Chondrocyte (in vitro differentiated cells): ENCODE data around the gene NDUFA7. TPM values are rescaled to one million over a fixed set of nuclear protein-coding genes. Genes with fewer than 3 reads are reported as not detected.
A peak's percentile ranks its signal among the peaks of the same experiment; 100 is the strongest.
"Not testable (repeated sequence)": the region's sequence is repeated elsewhere in the genome, so short reads cannot be mapped to it uniquely, and the experiment has no call there.

Experiments
- DNase-seq: peaks from one replicate; pipeline ENCODE4 v3.0.0; 2021; ENCODE audit warnings: mixed read lengths, low spot score
- H3K27ac Mint-ChIP-seq: one replicate; pipeline ENCODE4 v1.8.0; 2021; ENCODE audit warnings: mild to moderate bottlenecking, moderate library complexity, mixed read lengths; ENCODE audit not compliant: unreplicated experiment
- H3K27me3 Mint-ChIP-seq: 2 replicates; pipeline ENCODE4 v1.8.0; 2021; ENCODE audit warnings: low read depth, mixed read lengths
- H3K36me3 Mint-ChIP-seq: 2 replicates; pipeline ENCODE4 v1.8.0; 2021; ENCODE audit warnings: low read depth, mixed read lengths
- H3K4me1 Mint-ChIP-seq: 2 replicates; pipeline ENCODE4 v1.8.0; 2021; ENCODE audit warnings: low read depth, mild to moderate bottlenecking, mixed read lengths
- H3K4me3 Mint-ChIP-seq: one replicate; pipeline ENCODE4 v1.8.0; 2021; ENCODE audit warnings: mild to moderate bottlenecking, moderate library complexity, mixed read lengths; ENCODE audit not compliant: unreplicated experiment
- H3K9me3 Mint-ChIP-seq: 2 replicates; pipeline ENCODE4 v1.8.0; 2021; ENCODE audit warnings: low read depth, mixed read lengths
- total RNA-seq: library from RNA; stranded (reverse); gene quantifications from 3 replicates; pipeline ENCODE4 v1.2.1, GENCODE V29; 2021
- TF ChIP-seq, protein P1 (sequence below): fragments of 200-600 bp; sonication (generic); IDR thresholded peaks from 2 replicates; pipeline ENCODE4 v1.5.0; 2021; ENCODE audit warnings: antibody characterized with exemption, mild to moderate bottlenecking, moderate library complexity

The NDUFA7 gene
- total RNA-seq, 1 donor from 2014 or later, result 26.6 TPM

DNA sequence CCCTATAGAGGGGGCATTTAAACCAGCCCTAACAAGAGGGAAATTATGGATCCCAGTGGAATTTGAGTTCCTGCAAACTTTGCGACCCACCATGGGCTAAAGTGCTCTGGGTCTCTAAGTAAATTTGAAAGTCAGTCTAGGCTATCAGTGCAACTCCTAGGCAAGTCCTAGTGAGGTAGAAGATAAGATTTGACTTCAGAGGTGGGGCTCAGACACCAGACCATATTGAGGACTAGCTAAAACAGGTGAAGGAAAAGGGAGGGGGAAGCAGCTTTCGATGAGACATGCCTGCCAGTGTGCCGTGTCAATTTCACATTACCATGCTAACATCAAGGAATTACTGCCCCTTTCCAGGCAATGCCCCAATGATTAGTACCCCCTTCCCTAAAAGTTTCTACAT lies 51.5 kb downstream of the NDUFA7 start:
- H3K27ac Mint-ChIP-seq, result no peak overlapping the region
- TF ChIP-seq, protein P1, sequence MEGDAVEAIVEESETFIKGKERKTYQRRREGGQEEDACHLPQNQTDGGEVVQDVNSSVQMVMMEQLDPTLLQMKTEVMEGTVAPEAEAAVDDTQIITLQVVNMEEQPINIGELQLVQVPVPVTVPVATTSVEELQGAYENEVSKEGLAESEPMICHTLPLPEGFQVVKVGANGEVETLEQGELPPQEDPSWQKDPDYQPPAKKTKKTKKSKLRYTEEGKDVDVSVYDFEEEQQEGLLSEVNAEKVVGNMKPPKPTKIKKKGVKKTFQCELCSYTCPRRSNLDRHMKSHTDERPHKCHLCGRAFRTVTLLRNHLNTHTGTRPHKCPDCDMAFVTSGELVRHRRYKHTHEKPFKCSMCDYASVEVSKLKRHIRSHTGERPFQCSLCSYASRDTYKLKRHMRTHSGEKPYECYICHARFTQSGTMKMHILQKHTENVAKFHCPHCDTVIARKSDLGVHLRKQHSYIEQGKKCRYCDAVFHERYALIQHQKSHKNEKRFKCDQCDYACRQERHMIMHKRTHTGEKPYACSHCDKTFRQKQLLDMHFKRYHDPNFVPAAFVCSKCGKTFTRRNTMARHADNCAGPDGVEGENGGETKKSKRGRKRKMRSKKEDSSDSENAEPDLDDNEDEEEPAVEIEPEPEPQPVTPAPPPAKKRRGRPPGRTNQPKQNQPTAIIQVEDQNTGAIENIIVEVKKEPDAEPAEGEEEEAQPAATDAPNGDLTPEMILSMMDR, result no peak
- H3K27me3 Mint-ChIP-seq, result no peaks in the 10 kb centered on the region
- peaks cover 13% of the 10 kb centered on the region for H3K4me1 Mint-ChIP-seq
- no peaks in the 10 kb centered on the region for H3K9me3 Mint-ChIP-seq
- H3K36me3 Mint-ChIP-seq, result no peaks in the 10 kb centered on the region
- no peak overlapping the region for H3K4me3 Mint-ChIP-seq
- no peak for DNase-seq

DNA sequence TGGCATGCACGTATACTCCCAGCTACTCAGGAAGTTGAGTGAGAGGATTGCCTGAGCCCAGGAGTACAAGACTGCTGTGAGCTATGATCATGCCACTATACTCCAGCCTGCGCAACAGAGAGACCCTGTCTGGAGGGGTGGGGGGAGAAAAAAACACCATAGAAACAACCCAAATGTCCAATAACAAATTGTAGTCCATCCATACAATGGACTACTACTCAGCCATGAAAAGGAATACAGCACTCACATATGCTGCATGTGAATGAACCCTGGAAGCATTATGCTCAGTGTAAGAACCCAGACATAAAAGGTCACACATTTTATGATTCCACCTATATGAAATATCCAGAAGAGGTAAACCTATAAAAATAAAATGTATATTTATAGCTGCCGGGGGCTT lies 55.3 kb downstream of the NDUFA7 start:
- TF ChIP-seq, protein P1, result no peak
- no peak for DNase-seq

DNA sequence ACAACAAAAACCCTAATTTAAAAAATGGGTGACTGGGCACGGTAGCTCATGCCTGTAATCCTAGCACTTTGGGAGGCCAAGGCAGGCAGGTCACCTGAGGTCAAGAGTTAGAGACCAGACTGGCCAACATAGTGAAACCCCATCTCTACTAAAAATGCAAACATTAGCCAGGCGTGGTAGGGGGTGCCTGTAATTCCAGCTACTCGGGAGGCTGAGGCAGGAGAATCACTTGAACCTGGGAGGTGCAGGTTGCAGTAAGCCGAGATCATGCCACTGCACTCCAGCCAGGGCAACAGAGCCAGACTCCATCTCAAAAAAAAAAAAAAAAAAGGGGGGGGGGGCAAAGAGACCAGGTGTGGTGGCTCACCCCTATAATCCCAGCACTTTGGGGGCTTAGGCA lies 56.9 kb downstream of the NDUFA7 start:
- H3K36me3 Mint-ChIP-seq, H3K27me3 Mint-ChIP-seq, H3K4me1 Mint-ChIP-seq, H3K9me3 Mint-ChIP-seq, DNase-seq, H3K27ac Mint-ChIP-seq, H3K4me3 Mint-ChIP-seq: not testable (repeated sequence)

More for the DNA sequence above, 55.3 kb downstream of the NDUFA7 start:
- H3K27ac Mint-ChIP-seq, result no peak overlapping the region
- H3K27me3 Mint-ChIP-seq, result no peaks in the 10 kb centered on the region
- H3K4me1 Mint-ChIP-seq, result peaks cover 13% of the 10 kb centered on the region
- no peaks in the 10 kb centered on the region for H3K9me3 Mint-ChIP-seq
- H3K36me3 Mint-ChIP-seq, result no peaks in the 10 kb centered on the region
- no peak overlapping the region for H3K4me3 Mint-ChIP-seq

DNA sequence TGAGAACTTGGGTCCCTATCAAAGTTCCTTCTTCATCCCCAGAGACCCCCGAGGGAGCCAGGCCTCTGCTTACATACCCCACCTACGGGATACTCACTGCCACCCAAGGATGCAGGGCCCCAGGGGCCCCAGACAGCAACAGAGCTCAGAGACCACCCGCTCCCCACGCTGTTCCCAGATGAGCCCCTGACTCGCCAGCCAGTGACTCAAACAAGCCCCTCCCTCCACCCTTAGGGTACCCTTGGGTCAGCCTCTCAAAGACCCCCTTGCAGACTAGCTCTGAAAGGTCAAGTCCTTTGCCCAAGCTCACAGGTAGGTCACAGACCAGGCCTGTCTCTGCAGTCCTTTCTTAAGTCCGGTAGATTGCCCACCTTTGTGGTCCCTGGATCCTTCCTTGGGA lies 58.7 kb downstream of the NDUFA7 start:
- H3K4me1 Mint-ChIP-seq, result no peaks in the 10 kb centered on the region
- peaks cover 8% of the 10 kb centered on the region for H3K36me3 Mint-ChIP-seq
- H3K27ac Mint-ChIP-seq, result no peak overlapping the region
- DNase-seq, result peak; percentile 75
- no peaks in the 10 kb centered on the region for H3K9me3 Mint-ChIP-seq
- H3K27me3 Mint-ChIP-seq, result no peaks in the 10 kb centered on the region
- TF ChIP-seq, protein P1, result no peak
- no peak overlapping the region for H3K4me3 Mint-ChIP-seq

DNA sequence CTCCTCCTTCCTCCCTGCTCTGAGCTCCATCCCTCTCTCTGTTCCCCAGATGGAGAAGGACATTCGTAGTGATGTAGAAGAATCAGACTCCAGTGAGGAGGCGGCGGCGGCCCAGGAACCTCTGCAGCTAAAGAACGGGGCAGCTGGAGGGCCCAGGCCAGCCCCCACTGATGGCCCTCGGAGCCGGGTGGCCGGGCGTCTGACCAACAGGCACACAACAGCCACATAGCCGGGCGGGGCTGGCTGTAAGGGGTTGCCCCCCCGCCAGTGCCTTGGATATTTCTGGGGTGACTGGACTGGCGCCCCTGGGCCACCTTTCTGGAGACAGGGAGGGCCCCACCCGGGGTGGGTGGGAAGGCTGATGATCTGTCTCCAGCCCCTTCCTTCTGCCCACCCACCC lies 59.3 kb downstream of the NDUFA7 start:
- Mint-ChIP-seq H3K27ac (no peak overlapping the region), H3K4me3 (no peak overlapping the region), H3K36me3 (peaks cover 10% of the 10 kb centered on the region), H3K27me3 (no peaks in the 10 kb centered on the region), H3K4me1 (no peaks in the 10 kb centered on the region), H3K9me3 (no peaks in the 10 kb centered on the region)
- DNase-seq, result no peak
- TF ChIP-seq, protein P1, result no peak

DNA sequence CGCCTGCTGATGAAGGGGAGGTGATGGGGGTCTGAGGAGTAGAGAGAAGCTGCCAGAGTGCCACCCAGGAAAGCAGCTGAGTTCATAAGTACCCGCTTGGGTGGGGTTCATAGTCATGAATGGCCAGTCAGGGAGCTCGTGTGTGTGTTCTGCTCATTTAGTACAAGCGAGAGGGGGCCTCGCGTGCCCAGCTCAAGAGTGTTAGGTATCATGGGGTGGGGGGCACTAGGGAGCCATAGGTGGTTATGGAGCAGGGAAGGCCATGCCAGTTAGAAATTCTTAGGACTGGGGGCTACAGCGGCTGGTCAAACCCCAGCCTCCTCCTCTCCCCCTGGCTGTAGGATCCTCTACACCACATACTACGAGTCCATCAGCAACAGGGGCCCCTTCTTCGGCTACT lies 59.8 kb downstream of the NDUFA7 start:
- Mint-ChIP-seq H3K36me3 (peaks cover 10% of the 10 kb centered on the region), H3K27me3 (no peaks in the 10 kb centered on the region), H3K4me3 (no peak overlapping the region), H3K9me3 (no peaks in the 10 kb centered on the region), H3K4me1 (no peaks in the 10 kb centered on the region), H3K27ac (no peak overlapping the region)
- peak; percentile 49 for DNase-seq
- TF ChIP-seq, protein P1, result no peak
